ENCODE results near the gene USP2. TPM values are rescaled to one million over a fixed set of nuclear protein-coding genes. Genes with fewer than 3 reads are reported as not detected.

USP2 gene
- total RNA-seq, 4 donors from 2014 or later = 0.19 to 8.7 (median 1.0) TPM

DNA sequence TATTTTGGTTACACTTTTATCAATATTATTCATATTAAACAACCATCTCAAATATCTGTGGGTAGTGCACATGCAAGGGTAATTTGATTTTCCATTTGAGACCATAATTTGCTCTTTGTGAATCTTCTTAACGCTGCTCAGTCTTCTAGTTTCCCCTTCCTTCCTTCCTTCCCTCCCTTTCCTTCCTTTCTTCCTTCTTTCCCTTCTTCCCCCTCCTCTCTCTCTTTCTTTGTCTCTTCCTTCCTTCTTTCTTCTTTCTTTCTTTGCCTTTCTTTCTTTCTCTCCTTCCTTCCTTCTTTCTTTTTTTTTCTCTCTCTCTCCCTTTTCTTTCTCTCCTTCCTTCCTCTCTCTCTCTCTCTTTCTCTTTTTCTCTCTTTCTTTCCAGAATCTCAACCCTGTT, 51.3 kb downstream of the USP2 start:
- no peak for TF ChIP-seq CTCF (IDR thresholded peaks at IDR 0.05; ENCODE audit: low read depth)

DNA sequence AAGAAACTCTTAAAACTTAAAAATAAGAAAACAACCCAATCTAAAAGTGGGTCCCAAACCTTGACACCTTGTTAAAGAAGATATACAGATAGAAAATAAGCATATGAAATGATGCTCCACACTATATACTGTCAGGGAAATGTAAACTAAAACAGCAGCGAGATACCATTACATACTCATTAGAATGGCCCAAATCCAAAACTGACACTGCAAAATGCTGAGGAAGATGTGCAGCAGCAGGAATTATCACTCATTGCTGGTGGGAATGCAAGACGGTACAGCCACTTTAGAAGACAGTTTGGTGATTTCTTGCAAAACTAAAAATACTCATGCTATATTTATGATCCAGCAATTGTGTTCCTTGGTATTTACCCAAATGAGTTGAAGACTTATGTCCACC, 52.2 kb downstream of the USP2 start:
- no peak for TF ChIP-seq CTCF (IDR thresholded peaks at IDR 0.05; ENCODE audit: low read depth)

DNA sequence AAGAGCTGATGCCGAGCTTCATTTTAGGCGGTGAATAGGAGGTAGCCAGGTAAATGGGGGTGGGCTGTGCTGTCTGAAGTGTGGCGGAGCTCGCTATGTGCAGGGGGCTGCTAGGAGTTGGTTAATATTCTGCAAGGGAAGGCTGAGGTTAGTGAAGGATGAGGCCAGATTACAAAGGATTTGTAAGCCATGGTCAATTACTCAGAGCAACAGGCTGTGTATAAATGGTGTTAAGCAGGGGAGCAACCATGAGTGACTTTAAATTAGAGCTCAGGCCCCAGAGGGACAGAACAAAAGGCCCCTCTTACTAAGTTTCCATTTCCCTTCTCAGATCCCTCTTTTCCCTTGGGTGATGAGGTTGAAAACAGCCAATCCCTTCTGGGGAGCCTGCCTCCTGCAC, 57.3 kb downstream of the USP2 start:
- TF ChIP-seq CTCF (IDR thresholded peaks at IDR 0.05; ENCODE audit: low read depth) = no peak

DNA sequence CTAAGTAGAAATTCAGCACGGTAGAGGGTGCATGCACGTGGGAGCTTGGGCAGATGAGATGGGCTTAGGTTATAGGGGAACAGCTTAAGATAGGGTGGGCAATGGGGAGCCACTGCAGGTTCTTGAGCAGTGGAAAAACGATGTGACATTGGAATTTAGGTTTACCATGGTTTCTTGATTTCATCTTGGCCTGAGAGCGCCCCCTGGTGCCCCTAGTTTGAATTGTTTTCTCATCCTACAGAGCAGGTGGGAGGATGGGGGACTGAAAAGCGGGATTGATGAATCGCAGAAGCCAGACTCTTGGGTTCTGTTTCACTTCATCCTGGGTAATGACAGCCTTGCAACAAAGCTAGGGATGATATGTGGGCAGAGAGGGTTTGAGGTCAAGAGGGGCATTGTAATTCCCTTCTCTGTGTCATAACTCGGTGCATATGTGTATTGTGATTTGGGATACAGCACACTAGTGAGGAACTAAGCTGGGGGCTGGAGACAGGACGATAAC, 57.9 kb downstream of the USP2 start:
- no peak for TF ChIP-seq CTCF (IDR thresholded peaks at IDR 0.05; ENCODE audit: low read depth)

DNA sequence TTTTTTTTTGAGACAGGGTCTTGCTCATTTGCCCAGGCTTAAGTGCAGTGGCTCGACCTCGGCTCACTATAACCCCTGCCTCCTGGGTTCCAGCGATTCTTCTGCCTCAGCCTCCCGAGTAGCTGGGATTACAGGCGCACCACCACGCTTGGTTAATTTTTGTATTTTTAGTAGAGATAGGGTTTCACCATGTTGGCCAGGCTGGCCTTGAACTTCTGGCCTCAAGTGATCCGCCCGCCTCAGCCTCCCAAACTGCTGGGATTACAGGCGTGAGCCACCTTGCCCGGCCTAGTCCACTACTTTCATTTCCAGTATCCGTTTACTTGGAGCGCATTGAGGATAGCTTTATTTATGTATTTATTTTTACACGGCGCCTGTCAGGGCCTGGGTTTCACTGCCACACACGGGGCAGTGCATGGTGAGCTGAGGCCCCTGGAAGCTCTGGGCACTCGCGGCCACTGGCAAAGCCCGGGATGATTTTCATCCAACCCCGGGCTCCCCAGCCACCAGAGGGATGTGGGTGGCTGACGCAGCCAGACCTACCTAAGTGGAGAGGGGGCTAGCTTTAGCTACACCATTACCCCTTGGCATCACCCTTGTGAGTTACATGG, 58.5 kb downstream of the USP2 start:
- no peak for TF ChIP-seq CTCF (IDR thresholded peaks at IDR 0.05; ENCODE audit: low read depth)

GRCh38 chr11:119322360-119322739, 59.1 kb downstream of the USP2 start:
- no peak for TF ChIP-seq CTCF (IDR thresholded peaks at IDR 0.05; ENCODE audit: low read depth)

DNA sequence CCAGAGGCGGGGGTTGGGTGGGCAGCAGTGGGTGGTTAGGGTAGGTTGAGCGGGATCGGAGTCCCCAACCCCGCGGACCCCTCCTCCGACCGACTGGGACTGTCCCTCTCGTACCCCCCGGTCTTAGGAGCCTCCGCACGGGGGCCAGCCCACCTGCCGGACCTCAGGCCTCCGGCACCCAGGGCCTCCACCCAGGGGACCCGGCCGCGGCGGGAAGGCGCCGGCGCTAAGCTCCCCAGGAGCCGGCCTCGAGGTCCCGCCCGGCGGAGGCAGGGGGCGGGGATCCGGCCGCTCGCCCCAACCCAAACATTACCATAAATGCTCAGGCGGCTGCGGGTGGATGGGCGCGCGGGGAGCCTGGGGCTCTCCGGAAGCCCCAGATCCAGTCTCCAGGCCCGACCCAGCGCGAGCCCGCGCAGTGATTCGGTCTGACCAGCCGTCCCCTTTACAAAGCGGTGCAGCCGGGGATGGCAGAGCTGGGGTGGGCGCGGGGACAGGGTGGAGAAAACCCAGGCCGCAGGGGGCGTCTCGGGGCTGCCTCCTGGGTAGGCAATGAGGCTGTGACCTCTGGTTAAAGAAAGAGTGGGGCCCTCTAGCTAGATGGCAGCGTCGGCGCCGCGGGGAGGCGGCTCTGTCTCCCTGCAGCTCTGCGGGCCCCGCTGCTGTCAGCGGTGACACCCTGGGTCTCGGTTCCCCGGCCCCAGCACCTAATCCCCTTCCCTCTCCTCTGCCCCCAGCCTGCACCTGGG, 60.5 kb downstream of the USP2 start:
- TF ChIP-seq CTCF (IDR thresholded peaks at IDR 0.05; ENCODE audit: low read depth) = no peak

Measured in subcutaneous adipose tissue (tissue), 4 donors.